GM21367 (cell line): ENCODE results near the gene ENPP1.
"Not testable (repeated sequence)": the region's sequence is repeated elsewhere in the genome, so short reads cannot be mapped to it uniquely, and the experiment has no call there.

Experiments
- ATAC-seq: cut with Tn5 transposase; IDR thresholded peaks from one replicate; pipeline ENCODE4 v1.9.1; 2021; ENCODE audit not compliant: unreplicated experiment

ENPP1 gene

GRCh38 chr6:131867744-131868143, 59.9 kb downstream of the ENPP1 start:
- ATAC-seq, result no peak

DNA sequence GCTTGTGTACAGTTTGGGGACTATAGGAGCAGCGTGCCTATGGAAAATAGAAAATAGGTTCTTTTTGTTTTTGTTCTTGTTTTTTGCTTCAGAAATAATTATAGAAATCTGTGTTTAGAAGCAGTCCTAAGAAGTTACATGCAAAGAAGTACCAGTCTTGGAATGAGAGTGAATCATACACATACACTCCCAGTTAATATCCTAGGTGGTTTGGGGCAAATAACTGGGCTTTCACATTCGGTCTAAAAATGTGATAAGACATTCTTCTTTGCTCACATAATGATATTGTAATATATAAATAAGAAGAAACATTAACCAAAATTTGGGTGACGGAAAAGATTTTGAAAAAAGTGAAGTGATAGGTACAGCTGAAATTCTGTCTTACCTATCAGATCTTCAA, 61.0 kb downstream of the ENPP1 start:
- no peak for ATAC-seq

DNA sequence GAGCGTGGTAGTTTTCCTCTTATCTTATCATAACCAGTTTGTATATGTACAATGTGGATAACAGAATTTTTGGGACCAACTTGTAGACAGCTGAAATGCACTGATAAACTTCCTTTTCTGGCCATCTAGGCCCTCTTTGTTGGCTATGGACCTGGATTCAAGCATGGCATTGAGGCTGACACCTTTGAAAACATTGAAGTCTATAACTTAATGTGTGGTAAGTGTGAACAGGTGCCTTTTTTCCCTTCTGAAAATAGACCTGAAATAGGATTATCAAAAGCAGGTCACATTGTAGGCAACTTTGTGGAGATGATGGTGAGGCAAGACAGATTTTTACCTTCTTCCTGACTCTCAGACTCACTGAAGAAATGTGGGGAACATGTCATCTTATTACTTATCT, 67.8 kb downstream of the ENPP1 start:
- no peak for ATAC-seq

- ATAC-seq, result no peak
These were observed 68.7 kb downstream of the ENPP1 start for GRCh38 chr6:131876545-131876944.

- no peak for ATAC-seq
These were observed 70.4 kb downstream of the ENPP1 start for GRCh38 chr6:131877999-131878789.

DNA sequence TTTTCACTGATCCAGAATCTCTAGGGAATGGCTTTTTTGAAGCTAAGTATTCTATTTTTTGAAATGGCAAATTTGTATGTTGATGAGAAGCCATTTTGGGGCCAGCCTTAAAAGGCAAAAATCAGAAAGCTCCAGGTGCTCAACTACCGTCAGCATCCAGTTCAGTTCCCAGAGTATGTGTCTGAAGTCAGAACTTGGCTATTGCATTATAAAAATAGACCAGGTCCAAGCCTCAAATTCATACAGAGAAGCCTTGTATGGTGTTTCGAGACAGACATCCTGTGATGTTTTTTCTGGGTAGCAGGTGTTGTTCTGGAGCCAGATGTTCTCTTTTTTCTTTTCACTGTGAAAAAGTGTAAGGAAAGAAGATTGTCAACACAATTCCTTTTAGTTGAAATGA, 75.2 kb downstream of the ENPP1 start:
- no peak for ATAC-seq

DNA sequence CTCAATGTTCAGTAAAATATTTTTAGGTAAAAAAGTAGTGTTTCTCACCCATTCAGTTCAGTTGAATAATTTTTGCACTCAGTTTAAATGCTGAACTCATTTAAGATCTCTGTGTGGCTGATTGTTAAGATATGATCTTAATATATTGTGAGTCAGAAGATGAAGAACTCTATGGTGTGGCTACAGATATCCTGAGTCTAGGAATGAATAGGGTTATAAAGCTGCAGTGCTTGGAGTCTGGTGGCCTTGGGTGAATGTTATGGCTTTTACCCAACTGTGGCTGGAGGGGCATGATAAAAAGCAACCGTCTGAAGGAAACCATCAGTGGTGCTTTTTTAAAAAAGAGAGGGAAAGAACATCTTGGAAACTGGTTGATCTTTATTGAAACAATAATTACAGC, 77.4 kb downstream of the ENPP1 start:
- no peak for ATAC-seq

DNA sequence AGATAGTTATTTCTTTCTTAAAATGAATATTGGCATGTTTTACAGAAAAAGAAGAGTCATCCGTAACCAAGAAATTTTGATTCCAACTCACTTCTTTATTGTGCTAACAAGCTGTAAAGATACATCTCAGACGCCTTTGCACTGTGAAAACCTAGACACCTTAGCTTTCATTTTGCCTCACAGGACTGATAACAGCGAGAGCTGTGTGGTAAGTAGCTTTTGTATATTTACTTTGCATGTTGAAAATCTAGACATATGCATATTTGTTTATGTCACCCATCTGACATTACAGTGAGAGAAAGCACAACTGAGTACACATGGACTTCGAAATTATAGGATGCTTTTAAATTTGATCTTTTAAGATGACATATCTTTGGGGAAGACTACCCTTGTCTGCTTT, 78.7 kb downstream of the ENPP1 start:
- ATAC-seq, result no peak

- no peak for ATAC-seq
These were observed 82.3 kb downstream of the ENPP1 start for GRCh38 chr6:131890091-131890490.

DNA sequence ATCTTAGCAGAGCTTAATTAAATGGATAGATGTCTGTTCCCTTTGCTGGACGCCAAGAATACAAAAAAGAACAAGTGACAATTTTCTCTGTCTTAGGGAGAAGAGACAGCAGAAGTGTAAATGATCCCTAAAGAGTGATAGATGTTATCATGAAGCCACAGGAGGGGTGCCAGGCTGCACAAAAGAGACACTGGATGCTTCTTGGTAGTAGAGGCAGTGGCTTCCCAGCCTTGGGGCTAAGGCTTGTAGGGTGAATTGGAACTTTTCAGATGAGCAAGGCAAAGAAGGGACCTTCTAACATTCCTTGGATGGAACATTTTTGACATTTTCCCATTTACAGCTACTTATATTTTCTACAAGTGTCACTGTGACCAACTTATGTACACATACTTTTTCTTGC, 85.4 kb downstream of the ENPP1 start:
- ATAC-seq, result no peak

DNA sequence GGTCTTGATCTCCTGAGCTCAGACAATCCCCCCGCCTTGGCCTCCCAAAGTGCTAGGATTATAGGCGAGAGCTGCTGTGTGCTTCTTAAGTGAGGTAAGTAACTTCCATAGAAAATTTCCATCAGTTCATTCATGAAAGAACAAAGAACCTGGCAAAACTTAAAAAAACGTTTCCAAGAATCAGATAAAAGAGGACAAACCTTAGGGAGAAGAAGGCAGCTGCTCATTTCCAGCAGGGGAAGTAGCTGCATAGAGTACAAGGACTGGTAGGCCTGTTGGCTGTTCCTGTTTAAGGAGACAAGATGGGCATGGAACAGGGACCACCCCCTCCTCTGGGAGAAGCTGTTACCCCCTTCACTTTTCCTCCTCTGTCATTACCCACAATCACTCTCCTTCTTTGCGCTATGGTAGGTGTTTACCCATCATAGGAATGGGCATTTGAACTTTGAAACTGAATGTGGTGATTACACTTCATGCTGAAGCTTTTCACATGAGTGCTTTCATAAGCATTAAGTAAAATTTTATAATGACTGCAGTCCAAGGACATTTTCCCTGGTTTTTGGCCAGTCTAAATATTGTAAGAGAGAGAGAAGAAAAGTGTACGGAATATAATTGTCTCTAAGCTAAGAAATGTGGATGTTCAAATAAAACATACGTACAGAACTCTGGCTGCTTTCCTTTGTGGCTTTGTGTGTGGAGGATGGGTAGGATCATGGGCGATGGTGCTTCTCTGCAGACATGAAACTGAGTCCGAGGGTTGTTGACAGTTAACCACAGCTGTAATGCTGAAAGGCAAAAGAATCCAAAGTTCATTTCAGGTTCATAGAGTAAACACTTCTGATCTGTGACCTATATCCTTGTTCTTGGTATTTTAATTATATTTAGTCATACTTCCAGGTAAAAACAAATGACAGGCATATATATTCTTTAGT, 86.9 kb downstream of the ENPP1 start:
- ATAC-seq, result no peak

- no peak for ATAC-seq
These were observed 89.2 kb downstream of the ENPP1 start for GRCh38 chr6:131897050-131897435.

- ATAC-seq, result no peak
These were observed 89.8 kb downstream of the ENPP1 start for GRCh38 chr6:131897621-131898020.

DNA sequence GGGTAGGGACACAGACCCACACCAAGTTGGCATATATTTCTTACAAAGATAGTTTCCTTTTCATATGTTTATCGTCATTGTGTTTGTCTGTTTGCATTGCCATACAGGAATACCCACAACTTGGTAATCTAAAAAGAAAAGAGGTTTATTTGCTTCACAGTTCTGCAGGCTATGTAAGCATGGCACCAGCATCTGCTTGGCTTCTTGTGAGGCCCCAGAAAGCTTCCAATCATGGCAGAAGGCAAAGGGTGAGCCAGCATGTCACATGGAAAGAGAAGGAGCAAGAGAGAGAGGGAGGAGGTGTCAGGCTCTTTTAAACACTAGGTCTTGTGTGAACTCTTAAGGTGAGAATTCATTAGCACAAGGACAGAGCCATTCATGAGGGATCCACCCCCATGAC, 90.9 kb downstream of the ENPP1 start:
- ATAC-seq, result no peak

GRCh38 chr6:131900231-131900630, 92.4 kb downstream of the ENPP1 start:
- no peak for ATAC-seq

DNA sequence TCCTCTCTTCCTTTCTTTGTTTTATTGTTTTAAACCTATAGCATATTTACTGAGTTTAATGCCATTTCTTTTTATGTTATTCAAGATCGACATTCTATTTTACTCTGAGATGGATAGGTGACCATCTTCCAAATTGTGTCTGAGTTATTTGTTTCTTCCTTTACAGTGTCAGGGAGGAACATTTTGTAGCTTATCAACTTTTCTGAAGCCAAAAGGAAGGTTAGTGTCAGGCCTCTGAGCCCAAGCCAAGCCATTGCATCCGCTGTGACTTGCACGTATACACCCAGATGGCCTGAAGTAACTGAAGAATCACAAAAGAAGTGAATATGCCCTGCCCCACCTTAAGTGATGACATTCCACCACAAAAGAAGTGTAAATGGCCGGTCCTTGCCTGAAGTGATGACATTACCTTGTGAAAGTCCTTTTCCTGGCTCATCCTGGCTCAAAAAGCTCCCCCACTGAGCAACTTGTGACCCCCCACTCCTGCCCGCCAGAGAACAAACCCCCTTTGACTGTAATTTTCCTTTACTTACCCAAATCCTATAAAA, 93.6 kb downstream of the ENPP1 start:
- ATAC-seq, result not testable (repeated sequence)

DNA sequence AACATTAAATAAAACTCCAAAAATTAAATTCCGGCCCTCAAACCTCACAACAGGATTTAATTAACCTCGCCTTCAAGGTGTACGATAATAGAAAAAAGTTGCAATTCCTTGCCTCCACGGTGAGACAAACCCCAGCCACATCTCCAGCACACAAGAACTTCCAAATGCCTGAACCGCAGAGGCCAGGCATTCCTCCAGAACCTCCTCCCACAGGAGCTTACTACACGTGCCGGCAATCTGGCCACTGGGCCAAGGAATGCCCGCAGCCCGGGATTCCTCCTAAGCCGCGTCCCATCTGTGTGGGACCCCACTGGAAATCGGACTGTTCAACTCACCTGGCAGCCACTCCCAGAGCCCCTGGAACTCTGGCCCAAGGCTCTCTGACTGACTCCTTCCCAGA, 95.9 kb downstream of the ENPP1 start:
- not testable (repeated sequence) for ATAC-seq

- ATAC-seq, result not testable (repeated sequence)
These were observed 101.0 kb downstream of the ENPP1 start for GRCh38 chr6:131908787-131909186.

GRCh38 chr6:131909408-131910218, 101.8 kb downstream of the ENPP1 start:
- ATAC-seq, result peak; percentile 99

DNA sequence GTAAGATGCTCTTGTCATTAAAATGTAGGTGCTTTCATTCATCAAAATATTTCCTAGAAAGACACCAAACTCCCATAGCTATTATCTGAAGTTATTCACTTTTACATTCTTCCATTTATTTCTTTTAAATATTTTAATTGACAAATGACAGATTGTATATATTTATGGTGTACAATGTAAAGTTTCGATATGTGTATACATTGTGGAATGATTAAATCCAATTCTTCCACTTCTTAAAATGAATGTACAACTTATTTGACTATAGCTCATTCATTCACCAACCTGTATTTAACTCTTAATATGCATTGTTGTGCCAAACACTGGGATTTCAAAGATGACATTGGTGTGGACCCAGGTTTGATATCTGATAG, 102.4 kb downstream of the ENPP1 start:
- no peak for ATAC-seq

GRCh38 chr6:131910956-131911355, 103.1 kb downstream of the ENPP1 start:
- ATAC-seq, result no peak
